Measurements from ENCODE around the gene ZNF580. TPM values are rescaled to one million over a fixed set of nuclear protein-coding genes. Genes with fewer than 3 reads are reported as not detected.

ZNF580 gene
- total RNA-seq, 6 donors from 2014 or later: 28.1 to 84.1 (median 38.0) TPM

- peaks cover 58 to 95% (median 87%) of the 10 kb centered on the region in 4 donors for H3K36me3 ChIP-seq
- no peak overlapping the region for H3K4me3 ChIP-seq
- H3K4me1 ChIP-seq: peaks cover 0 to 18% (median 0%) of the 10 kb centered on the region in 4 donors
- H3K27me3 ChIP-seq: no peaks in the 10 kb centered on the region
- ATAC-seq (ENCODE audit: low FRiP score in 2 of 2) (no peak), DNase-seq (no peak)
- no peaks in the 10 kb centered on the region for H3K9me3 ChIP-seq
- WGBS, 2 donors: 92 to 100% methylated on average over 2 to 4 of the region's 4 CpGs
- H3K27ac ChIP-seq: no peak overlapping the region
- no peak for TF ChIP-seq POLR2AphosphoS5 (IDR thresholded peaks at IDR 0.05)
- TF ChIP-seq, protein P1, sequence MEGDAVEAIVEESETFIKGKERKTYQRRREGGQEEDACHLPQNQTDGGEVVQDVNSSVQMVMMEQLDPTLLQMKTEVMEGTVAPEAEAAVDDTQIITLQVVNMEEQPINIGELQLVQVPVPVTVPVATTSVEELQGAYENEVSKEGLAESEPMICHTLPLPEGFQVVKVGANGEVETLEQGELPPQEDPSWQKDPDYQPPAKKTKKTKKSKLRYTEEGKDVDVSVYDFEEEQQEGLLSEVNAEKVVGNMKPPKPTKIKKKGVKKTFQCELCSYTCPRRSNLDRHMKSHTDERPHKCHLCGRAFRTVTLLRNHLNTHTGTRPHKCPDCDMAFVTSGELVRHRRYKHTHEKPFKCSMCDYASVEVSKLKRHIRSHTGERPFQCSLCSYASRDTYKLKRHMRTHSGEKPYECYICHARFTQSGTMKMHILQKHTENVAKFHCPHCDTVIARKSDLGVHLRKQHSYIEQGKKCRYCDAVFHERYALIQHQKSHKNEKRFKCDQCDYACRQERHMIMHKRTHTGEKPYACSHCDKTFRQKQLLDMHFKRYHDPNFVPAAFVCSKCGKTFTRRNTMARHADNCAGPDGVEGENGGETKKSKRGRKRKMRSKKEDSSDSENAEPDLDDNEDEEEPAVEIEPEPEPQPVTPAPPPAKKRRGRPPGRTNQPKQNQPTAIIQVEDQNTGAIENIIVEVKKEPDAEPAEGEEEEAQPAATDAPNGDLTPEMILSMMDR (IDR thresholded peaks at IDR 0.05): no peak
- no peak for TF ChIP-seq EP300 (IDR thresholded peaks at IDR 0.05)
- no peak for TF ChIP-seq POLR2A (IDR thresholded peaks at IDR 0.05)
Observed at GRCh38 chr19:55667006-55667381, 26.2 kb downstream of the ZNF580 start.

GRCh38 chr19:55667511-55667910 is 26.7 kb downstream of the ZNF580 start:
- 89 to 93% methylated on average over 12 of the region's 12 CpGs for WGBS, 2 donors
- H3K27me3 ChIP-seq: no peaks in the 10 kb centered on the region
- TF ChIP-seq EP300 (IDR thresholded peaks at IDR 0.05) (no peak), POLR2A (IDR thresholded peaks at IDR 0.05) (no peak), POLR2AphosphoS5 (IDR thresholded peaks at IDR 0.05) (no peak)
- TF ChIP-seq, protein P1 (IDR thresholded peaks at IDR 0.05): no peak
- no peaks in the 10 kb centered on the region for H3K9me3 ChIP-seq
- H3K36me3 ChIP-seq: peaks cover 55 to 90% (median 84%) of the 10 kb centered on the region in 4 donors
- DNase-seq (no peak), ATAC-seq (ENCODE audit: low FRiP score in 2 of 2) (no peak)
- peaks cover 0 to 18% (median 0%) of the 10 kb centered on the region in 4 donors for H3K4me1 ChIP-seq
- H3K27ac ChIP-seq: no peak overlapping the region
- no peak overlapping the region for H3K4me3 ChIP-seq

- no peak for TF ChIP-seq EP300 (IDR thresholded peaks at IDR 0.05)
- TF ChIP-seq POLR2A (IDR thresholded peaks at IDR 0.05): no peak
- TF ChIP-seq, protein P1 (IDR thresholded peaks at IDR 0.05): no peak
- TF ChIP-seq POLR2AphosphoS5 (IDR thresholded peaks at IDR 0.05): no peak
- no peak overlapping the region for H3K27ac ChIP-seq
- 81 to 91% methylated on average over 7 to 11 of the region's 11 CpGs for WGBS, 2 donors
- ATAC-seq (ENCODE audit: low FRiP score in 2 of 2): no peak
- no peak overlapping the region for H3K4me3 ChIP-seq
- no peaks in the 10 kb centered on the region for H3K9me3 ChIP-seq
- H3K4me1 ChIP-seq: peaks cover 0 to 18% (median 0%) of the 10 kb centered on the region in 4 donors
- no peaks in the 10 kb centered on the region for H3K27me3 ChIP-seq
- H3K36me3 ChIP-seq: peaks cover 50 to 89% (median 80%) of the 10 kb centered on the region in 4 donors
- DNase-seq: no peak
Observed at GRCh38 chr19:55667958-55668357, 27.2 kb downstream of the ZNF580 start.

DNA sequence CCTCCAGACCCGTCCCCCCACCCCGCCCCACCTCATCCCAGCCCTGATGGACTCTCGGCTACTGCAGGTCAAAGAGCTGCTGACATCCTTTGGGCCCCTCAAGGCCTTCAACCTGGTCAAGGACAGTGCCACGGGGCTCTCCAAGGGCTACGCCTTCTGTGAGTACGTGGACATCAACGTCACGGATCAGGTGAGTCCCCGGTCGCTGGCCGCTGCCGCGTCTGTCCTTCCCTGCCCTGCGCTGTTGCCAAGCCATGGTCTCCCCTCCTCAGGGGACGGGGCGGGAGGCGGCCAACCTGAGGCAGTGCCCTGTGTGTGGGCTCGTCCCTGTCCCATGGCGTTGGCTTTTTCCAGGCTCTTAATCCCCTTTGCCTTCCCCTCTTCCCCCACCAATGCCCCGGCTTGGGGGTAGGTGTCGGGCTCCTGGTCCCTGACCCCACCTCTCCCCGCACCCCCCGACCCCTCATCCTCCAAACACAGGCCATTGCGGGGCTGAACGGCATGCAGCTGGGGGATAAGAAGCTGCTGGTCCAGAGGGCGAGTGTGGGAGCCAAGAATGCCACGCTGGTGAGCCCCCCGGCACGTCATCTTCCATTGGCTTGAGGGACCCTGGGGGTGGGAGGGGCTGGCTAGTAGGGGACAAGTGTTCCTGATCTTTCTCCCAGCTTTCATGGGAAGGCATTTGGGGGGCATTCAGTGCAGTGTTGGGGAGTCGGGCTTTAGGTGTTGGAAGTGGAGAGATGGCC is 28.0 kb downstream of the ZNF580 start:
- WGBS, 2 donors: 91 to 92% methylated on average over 29 to 30 of the region's 30 CpGs
- DNase-seq: no peak
- TF ChIP-seq EP300 (IDR thresholded peaks at IDR 0.05) (no peak), POLR2A (IDR thresholded peaks at IDR 0.05) (no peak), POLR2AphosphoS5 (IDR thresholded peaks at IDR 0.05) (no peak)
- TF ChIP-seq, protein P1 (IDR thresholded peaks at IDR 0.05): no peak

More for the DNA sequence above, 28.0 kb downstream of the ZNF580 start:
- Histone ChIP-seq H3K27ac (no peak overlapping the region), H3K27me3 (no peaks in the 10 kb centered on the region), H3K36me3 (peaks cover 42 to 85% (median 76%) of the 10 kb centered on the region in 4 donors), H3K9me3 (no peaks in the 10 kb centered on the region), H3K4me3 (no peak overlapping the region), H3K4me1 (peaks cover 0 to 23% (median under 1%) of the 10 kb centered on the region in 4 donors)
- ATAC-seq (ENCODE audit: low FRiP score in 2 of 2): no peak

All from upper lobe of left lung (tissue), 6 donors.